DOHH2 (cell line): Measurements from ENCODE around the gene SLC30A10.

Experiments used
- EZH2phosphoT487 ChIP-seq: fragments of 200-600 bp; sonication (generic); IDR thresholded peaks from 2 replicates; pipeline ENCODE4 v1.6.1; 2017; ENCODE audit warnings: borderline replicate concordance, mild to moderate bottlenecking, antibody characterized with exemption, low read length, moderate library complexity, mixed read lengths
- TF ChIP-seq, protein P1 (sequence below): fragments of 200-600 bp; sonication (generic); IDR thresholded peaks from one replicate; pipeline ENCODE4 v1.5.1; 2014; ENCODE audit warnings: antibody characterized with exemption, mild to moderate bottlenecking, low read depth, low read length; ENCODE audit not compliant: poor library complexity, severe bottlenecking

DNA sequence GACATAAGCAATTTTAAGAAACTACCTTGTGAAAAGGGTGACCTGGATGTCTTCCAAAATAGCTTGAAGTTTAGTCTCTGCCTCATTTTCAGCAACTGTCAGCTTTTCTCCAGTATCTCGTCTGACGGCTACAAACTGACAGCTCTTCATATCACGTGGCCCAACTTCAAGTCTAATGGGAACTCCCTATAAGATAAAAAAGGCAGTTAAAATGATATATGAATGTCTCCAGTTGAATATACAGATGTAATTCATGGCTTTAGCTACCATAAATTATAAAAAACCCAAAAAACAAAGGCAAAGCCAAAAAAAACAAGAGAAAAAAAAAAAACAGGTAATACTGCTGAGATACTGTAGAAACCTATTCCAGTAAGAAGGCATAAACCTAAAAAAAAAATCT lies 44.9 kb upstream of the SLC30A10 start:
- TF ChIP-seq, protein P1, sequence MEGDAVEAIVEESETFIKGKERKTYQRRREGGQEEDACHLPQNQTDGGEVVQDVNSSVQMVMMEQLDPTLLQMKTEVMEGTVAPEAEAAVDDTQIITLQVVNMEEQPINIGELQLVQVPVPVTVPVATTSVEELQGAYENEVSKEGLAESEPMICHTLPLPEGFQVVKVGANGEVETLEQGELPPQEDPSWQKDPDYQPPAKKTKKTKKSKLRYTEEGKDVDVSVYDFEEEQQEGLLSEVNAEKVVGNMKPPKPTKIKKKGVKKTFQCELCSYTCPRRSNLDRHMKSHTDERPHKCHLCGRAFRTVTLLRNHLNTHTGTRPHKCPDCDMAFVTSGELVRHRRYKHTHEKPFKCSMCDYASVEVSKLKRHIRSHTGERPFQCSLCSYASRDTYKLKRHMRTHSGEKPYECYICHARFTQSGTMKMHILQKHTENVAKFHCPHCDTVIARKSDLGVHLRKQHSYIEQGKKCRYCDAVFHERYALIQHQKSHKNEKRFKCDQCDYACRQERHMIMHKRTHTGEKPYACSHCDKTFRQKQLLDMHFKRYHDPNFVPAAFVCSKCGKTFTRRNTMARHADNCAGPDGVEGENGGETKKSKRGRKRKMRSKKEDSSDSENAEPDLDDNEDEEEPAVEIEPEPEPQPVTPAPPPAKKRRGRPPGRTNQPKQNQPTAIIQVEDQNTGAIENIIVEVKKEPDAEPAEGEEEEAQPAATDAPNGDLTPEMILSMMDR: no peak
- no peak for TF ChIP-seq EZH2phosphoT487
